Upper lobe of right lung (tissue), 1 donor: ENCODE measurements around the gene LEAP2. TPM values are rescaled to one million over a fixed set of nuclear protein-coding genes. Genes with fewer than 3 reads are reported as not detected.

Source experiments
- ATAC-seq: fragments of 200-7000 bp; cut with Tn5 transposase; one replicate; pipeline ENCODE4 v1.9.1; 2020; ENCODE audit warnings: mild to moderate bottlenecking, moderate library complexity
- DNase-seq: peaks from one replicate; pipeline ENCODE4 v3.0.0-alpha.2; 2020
- H3K27ac ChIP-seq: fragments of 200-600 bp; one replicate; pipeline ENCODE4 v1.8.0; 2022
- H3K27me3 ChIP-seq: fragments of 200-600 bp; one replicate; pipeline ENCODE4 v1.8.0; 2022; ENCODE audit warnings: mild to moderate bottlenecking
- H3K36me3 ChIP-seq: fragments of 200-600 bp; one replicate; pipeline ENCODE4 v1.8.0; 2022
- H3K4me1 ChIP-seq: fragments of 200-600 bp; one replicate; pipeline ENCODE4 v1.8.0; 2022
- H3K4me3 ChIP-seq: fragments of 200-600 bp; one replicate; pipeline ENCODE4 v1.8.0; 2022; ENCODE audit warnings: mild to moderate bottlenecking
- H3K9me3 ChIP-seq: fragments of 200-600 bp; one replicate; pipeline ENCODE4 v1.8.0; 2022
- CTCF ChIP-seq: fragments of 200-600 bp; IDR thresholded peaks from one replicate; pipeline ENCODE4 v1.8.0; 2022; ENCODE audit warnings: antibody characterized with exemption
- intact Hi-C: fragments of 100-400 bp; cut with DNase I; formaldehyde crosslinking; loops from one replicate; pipeline ENCODE4 v1.11.0; 2022
- total RNA-seq: library from RNA; stranded (reverse); fragmentation: NEBNext Ultra II Directional; extraction: Animal tissue kit (Norgen Biotek cat#: 25700); gene quantifications from one replicate; pipeline ENCODE4 v1.2.1, GENCODE V29; 2021
- donor health status: DM: no; HTN: yes; CAD: no; lungs with severe emphysema.

Gene LEAP2
- total RNA-seq, 1 donor from 2014 or later = 0.69 TPM

- Histone ChIP-seq H3K4me1 (peaks cover 29% of the 10 kb centered on the region), H3K4me3 (no peak overlapping the region), H3K9me3 (no peaks in the 10 kb centered on the region), H3K36me3 (no peaks in the 10 kb centered on the region), H3K27ac (no peak overlapping the region), H3K27me3 (no peaks in the 10 kb centered on the region)
- intact Hi-C loops = no loop called here
- DNase-seq (no peak), ATAC-seq (no peak)
- TF ChIP-seq CTCF = no peak
These were observed 45.4 kb upstream of the LEAP2 start for GRCh38 chr5:132827943-132828673.

GRCh38 chr5:132828846-132829494 lies 44.5 kb upstream of the LEAP2 start:
- no peaks in the 10 kb centered on the region for H3K27me3 ChIP-seq
- no peaks in the 10 kb centered on the region for H3K9me3 ChIP-seq
- H3K4me1 ChIP-seq = peaks cover 29% of the 10 kb centered on the region
- ATAC-seq (no peak), DNase-seq (no peak)
- intact Hi-C loops = no loop called here
- peak overlapping the region; percentile 73 for H3K4me3 ChIP-seq
- no peaks in the 10 kb centered on the region for H3K36me3 ChIP-seq
- no peak overlapping the region for H3K27ac ChIP-seq
- no peak for TF ChIP-seq CTCF

GRCh38 chr5:132829742-132830435 lies 43.6 kb upstream of the LEAP2 start:
- Histone ChIP-seq H3K36me3 (no peaks in the 10 kb centered on the region), H3K4me1 (peaks cover 29% of the 10 kb centered on the region), H3K27ac (peak overlapping the region; percentile 91), H3K27me3 (no peaks in the 10 kb centered on the region), H3K4me3 (peak overlapping the region; percentile 73), H3K9me3 (no peaks in the 10 kb centered on the region)
- ATAC-seq (peak; percentile 89), DNase-seq (peak; percentile 93)
- intact Hi-C loops = no loop called here
- TF ChIP-seq CTCF = peak; percentile 92

GRCh38 chr5:132830436-132831094 lies 42.9 kb upstream of the LEAP2 start, which contains the start of gene SHROOM1:
TSS of gene SHROOM1 (minus strand) at chr5:132830647. CDS start at chr5:132826140, 4,507 bp downstream.
- no peak for TF ChIP-seq CTCF
- no peaks in the 10 kb centered on the region for H3K27me3 ChIP-seq
- no peaks in the 10 kb centered on the region for H3K9me3 ChIP-seq
- intact Hi-C loops = no loop called here
- peaks cover 29% of the 10 kb centered on the region for H3K4me1 ChIP-seq
- H3K36me3 ChIP-seq = no peaks in the 10 kb centered on the region
- peak within 1 kb of the TSS; percentile 73 for H3K4me3 ChIP-seq
- peak; percentile 92 for DNase-seq
- H3K27ac ChIP-seq = peak within 1 kb of the TSS; percentile 91
- peak; percentile 90 for ATAC-seq

GRCh38 chr5:132831095-132831860 lies 42.2 kb upstream of the LEAP2 start:
- no peaks in the 10 kb centered on the region for H3K36me3 ChIP-seq
- no peaks in the 10 kb centered on the region for H3K9me3 ChIP-seq
- peak overlapping the region; percentile 91 for H3K27ac ChIP-seq
- DNase-seq (no peak), ATAC-seq (no peak)
- no peaks in the 10 kb centered on the region for H3K27me3 ChIP-seq
- H3K4me3 ChIP-seq = peak overlapping the region; percentile 73
- H3K4me1 ChIP-seq = peaks cover 29% of the 10 kb centered on the region
- TF ChIP-seq CTCF = no peak
- intact Hi-C loops = no loop called here
